GM18499 (cell line): ENCODE measurements around the gene TMEM200A.
"Not testable (repeated sequence)": the region's sequence is repeated elsewhere in the genome, so short reads cannot be mapped to it uniquely, and the experiment has no call there.

Source experiments
- ATAC-seq: cut with Tn5 transposase; IDR thresholded peaks from one replicate; pipeline ENCODE4 v1.9.1; 2021; ENCODE audit warnings: moderate number of reproducible peaks; ENCODE audit not compliant: insufficient read depth, unreplicated experiment

TMEM200A gene

DNA sequence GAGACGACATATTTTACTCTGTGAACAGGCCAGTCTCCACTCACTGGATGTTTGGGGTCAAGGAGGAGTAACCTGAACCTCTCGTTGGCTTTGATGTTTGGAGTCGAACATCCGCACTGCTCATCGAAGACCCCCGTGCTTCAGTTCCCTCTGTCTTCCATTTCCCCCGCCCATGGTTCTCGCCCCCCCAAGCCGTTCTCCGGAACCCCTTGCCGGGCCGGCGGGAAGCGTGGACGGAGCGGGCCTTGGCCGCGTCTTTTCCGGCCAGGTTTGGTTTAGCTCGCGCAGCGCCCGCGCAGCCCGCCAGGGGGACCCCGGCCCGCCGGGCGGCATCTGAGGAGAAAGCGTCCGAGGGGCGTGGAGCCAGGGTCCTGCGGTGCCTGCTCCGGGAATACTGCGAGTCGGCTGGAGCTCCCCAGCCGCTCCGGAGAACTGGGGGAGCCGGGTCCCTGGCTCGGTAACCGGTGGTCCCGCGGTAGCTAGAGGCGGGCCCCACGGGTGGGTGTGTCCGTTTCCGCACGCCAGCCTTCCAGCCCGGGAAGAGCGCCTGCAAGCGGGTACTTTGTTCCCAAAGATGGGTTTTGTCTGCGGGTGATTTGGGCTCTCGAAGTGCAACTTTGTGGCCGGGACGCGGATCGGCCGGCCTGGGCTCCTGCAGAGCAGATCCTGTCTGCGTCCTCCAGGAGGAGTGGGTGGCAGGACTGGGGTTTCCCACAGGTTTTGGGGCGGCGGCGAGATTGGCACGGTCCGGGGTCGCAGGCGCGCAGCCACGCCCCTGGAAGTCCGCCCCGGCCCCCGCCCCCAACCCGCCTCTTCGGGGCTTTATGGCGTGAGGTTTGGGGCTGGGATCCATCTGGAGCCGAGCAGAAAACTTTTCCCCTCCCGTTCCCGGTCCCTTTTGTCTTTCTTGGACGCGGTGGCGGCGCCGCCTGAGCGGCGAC is at the start of gene TMEM200A:
Gene TMEM200A, plus strand, starts transcription at position 852 of the 941 bp plus-strand sequence. CDS start 74,406 bp downstream, outside the sequence.
- no peak for ATAC-seq

DNA sequence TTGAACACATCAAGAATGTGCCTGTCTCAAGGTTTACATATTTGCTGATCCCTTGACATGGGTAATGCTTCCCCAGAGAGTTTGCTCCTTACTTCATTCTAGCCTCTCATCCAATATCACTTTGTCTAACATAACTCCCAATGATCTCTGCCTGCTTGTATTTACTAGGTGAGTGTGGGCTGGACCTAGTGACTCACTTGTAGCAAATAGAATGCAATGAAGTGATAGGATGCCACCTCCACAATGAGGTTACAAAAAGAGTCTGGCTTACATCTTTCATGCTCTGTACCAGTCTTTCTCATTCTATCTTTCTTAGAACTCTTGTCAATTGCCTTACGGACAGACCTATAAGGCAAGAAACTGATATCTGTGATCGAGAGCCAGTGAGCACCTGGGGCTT is 44.9 kb upstream of the TMEM200A start:
- ATAC-seq: no peak

DNA sequence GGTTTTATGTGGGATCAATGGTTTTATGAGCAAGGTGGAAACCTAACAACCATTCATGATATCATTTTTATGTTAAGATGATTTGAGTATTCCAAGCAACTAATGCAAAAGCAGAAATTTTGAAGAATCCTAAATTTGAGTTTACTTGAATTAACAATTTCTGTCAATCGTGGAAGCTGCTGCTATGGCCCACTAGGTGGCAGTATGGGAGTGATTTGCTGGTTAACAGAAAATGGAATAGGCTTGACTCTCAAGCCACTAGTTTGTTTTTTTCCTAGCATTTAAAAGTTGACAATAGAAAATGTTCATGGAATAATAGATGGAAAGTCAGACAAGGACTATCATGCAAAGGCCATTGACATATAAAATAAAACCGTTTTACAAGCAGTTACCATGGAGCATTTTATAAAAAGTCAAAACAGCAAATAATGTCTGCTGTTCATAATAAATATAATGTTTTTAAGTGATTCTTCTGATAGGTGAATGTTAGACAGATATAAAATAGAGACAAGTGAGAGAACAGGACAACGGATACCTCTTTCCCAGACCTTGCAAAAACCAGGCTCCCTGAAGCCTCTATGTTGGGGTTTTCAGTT is 43.0 kb upstream of the TMEM200A start:
- no peak for ATAC-seq

DNA sequence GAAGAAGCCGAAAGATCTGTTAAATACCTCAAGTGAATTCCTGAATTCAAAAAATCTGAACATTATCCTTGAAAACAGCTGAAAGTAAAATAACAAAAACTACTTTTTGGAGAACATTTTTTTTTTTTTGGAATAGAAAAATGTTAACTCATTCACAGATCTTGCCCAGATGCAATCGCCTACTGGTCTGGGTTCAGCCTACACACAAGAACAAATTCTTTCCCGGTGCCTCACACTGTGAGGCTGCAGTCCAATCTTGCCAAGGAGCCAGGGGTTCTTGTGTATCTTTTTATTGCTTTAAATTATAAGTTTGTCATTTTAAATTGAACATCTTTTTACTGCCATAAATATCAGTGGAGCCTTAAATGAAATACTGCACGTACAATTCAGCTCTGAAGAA is 41.2 kb upstream of the TMEM200A start:
- no peak for ATAC-seq

DNA sequence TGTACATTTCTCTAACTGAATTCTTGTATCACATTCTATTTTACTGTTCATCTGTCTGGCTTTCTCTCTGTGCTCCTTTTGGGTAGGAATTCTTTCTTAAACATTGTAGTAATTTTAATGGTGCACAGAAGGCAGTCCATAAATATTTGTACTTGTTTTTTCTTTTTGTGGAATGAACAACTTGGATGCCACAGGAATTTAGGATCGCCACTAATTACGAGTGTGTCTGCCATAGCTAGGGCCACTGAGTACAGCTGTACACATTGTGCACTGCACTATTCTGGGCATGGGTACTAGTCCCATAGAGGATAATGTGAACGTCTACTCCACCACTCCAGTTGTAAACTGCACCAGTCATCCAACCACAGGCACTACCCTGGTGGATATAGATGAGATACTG is 39.3 kb upstream of the TMEM200A start:
- no peak for ATAC-seq

DNA sequence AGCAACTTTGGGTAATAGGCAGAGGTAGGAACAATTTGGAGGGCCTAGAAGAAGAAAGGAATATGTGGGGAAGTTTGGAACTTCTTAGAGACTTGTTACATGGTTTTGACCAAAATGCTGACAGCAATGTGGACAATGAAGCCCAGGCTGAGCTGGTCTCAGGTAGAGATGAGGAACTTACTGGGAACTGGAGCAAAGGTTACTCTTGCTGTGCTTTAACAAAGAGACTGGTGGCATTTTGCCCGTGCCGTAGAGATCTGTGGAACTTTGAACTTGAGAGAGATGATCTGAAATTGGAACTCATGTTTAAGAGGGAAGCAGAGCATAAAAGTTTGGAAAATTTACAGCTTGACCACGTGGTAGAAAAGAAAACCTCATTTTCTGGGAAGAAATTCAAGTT is 28.3 kb upstream of the TMEM200A start:
- no peak for ATAC-seq

DNA sequence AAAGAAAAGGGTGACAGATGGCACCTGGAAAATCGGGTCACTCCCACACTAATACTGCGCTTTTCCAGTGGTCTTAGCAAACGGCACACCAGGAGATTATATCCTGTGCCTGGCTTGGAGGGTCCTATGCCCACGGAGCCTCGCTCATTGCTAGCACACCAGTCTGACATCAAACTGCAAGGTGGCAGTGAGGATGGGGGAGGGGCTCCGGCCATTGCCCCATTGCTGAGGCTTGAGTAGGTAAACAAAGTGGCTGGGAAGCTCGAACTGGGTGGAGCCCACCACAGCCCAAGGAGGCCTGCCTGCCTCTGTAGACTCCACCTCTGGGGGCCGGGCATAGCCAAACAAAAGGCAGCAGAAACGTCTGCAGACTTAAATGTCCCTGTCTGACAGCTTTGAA is 19.5 kb upstream of the TMEM200A start:
- not testable (repeated sequence) for ATAC-seq

DNA sequence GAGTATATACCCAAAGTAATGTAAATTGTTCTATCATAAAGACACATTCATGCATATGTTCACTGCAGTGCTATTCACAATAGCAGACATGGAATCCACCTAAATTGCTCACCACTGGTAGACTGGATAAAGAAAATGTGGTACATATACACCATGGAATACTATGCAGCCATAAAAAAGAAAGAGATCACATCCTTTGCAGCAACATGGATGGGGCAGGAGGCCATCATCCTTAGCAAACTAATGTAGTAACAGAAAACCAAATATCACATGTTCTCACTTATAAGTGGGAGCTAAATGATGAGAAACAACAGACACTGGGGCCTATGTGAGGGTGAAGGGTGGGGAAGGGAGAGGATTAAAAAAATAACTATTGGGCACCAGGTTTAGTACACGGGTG is 11.5 kb upstream of the TMEM200A start:
- no peak for ATAC-seq

DNA sequence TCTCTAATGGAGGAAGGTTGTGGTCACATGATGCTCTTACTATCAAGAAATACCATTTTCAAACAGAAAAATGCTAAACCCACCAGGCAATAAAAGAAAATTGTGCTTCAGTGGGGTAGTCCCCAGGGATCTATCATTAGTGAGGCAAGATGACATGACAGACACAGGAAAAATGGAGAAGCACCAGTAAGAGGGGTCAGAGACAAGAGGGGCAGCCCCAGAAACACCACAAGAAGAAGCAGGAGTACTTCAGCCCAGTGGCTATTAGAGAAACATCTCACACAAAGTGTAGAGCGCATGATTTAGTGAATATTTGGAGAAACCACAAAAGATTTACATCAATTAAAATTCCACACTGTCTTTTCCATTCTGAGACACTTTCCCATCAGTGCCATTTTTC is 10.2 kb upstream of the TMEM200A start:
- ATAC-seq: no peak

DNA sequence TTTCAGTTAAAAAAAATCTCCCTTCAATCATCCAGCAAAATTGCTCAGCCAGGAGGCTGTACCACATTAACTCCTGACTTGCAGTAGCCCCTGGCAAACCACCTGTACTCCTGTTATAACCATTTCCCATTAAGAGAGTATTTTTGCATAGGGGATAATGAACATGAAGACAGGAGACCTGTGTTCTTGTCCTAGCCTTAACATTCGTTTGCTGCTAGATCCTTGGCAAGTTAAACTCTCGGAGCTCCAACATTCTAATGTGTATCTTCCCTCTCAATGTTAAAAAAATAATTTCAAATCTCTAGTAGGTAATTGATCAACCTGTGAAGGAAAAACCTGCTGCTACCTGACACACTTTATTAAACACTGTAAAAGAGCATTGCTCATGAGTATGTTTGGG is 8.4 kb upstream of the TMEM200A start:
- ATAC-seq: no peak

DNA sequence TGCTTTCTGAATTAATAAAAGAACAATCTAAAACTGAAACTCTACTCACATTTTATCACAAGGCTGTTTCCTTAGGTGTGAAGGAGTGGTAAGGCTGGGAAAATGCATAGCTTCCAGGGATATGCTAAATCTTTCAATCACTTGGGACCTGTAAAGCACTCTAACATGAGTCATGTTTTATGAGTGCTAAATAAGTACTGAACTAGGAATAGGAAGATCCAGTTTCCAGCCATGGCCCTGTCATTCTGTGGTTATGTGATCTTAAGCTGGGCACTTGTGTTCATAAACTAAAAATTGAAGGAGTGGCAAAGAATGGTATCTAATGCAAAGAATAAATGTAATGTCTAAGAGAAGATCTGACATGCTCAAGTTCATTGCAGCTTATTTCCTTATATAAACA is 6.1 kb upstream of the TMEM200A start:
- no peak for ATAC-seq

DNA sequence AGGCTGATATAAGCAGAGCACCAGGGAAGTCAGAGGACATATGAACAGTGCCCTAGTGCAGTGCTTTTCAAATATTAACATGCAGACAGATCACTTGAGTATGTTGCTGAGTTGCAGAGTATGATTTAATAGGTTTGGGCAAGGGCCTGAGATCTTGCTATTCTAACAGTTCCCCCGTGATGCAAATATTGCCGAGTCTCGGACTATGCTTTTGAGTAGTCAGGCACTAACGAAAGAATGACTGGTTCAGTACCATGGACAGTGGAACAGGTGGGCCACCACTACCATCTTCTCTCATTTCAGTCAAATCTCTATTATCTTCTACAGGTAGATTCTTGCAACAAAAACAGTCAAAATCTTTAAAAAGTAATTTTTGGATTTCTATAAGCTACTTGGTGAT is 3.7 kb upstream of the TMEM200A start:
- ATAC-seq: no peak

DNA sequence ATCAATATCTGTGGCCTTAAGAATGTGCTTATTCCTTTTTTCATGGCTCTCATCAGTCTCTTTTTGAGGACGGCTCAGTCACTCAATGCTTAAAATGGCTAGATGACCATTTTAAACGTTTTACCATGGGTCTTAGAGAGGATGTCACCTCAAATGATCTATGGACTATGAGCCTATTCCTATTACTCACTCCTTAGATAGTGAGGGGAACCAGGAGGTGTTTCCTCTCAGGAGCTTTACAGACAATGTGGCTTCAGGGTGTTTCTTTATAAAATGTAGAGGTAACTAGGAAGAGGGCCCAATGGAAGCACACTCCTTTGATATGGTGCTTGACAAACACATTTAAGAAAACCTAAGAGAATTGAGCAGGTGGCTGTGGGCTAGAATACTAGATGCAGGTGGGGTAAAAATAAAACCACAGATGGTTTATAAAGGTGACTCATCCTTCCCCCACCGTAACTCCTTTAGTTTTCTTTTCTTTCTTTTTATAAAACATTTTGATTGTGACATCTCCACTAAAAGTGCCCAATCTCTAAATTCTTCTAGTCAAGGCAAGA is 1.5 kb upstream of the TMEM200A start:
- ATAC-seq: no peak

DNA sequence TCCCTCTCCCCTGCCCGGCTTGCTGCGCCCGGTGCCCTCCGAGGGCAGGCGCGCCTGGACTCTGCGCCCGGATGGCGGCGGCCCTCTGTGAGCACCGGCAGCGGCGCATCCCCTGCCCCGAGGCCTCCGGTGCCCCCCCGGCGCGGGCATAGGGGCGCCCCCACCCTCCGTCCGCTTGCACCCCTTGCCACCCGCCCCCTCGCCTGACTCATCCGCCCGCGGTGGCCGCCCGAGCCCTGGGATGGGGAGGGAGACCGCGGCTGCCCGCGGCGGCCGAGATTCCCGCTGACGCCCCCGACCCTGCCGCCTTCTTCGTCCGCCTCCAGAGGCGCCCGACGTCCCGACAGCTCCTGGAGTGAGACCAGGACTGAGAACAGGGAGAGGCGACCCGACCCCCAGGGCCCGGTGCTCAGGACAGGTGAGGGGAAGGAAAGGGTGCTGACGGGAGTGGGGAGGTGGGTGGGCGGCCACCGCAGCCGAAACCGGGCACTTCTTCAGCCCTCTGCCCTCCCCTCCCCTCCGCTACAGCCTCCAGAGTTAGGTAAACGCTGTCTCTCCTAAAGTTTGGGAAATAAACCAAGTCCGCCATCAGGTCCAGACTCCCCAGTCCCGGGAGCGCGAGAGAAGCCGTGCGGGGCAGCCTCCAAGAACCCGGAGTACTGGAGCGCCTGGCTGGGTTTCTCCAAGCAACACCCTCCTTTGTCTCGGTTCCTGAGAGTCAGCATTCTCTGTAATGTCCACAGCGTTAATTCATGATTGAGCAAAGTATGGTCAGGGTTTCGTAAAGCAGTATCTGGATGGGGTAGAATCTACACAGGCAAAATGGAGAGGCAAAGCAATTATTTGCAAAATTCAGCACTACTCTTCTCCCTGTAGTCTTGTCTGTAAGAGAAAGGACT is 539 bp downstream of the TMEM200A start:
- no peak for ATAC-seq

DNA sequence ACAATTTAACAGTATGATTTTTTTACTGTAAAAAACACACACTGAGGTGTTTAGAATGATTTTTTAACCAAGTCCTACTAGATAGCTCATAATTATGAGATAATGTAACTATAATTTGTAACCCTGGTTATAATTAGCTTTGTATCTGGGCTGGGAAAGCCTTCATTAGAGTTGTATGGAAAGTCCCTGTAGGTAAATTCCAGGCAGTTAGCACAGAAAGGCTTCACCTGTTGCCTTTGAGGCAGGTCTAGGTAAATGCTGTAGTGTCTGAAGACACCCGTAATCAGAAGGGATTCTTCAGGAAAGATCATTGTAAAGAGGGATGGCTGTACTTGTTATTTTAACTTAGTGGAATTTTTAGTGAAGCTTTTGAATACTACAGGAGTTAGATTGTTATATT is 1.9 kb downstream of the TMEM200A start:
- ATAC-seq: no peak

DNA sequence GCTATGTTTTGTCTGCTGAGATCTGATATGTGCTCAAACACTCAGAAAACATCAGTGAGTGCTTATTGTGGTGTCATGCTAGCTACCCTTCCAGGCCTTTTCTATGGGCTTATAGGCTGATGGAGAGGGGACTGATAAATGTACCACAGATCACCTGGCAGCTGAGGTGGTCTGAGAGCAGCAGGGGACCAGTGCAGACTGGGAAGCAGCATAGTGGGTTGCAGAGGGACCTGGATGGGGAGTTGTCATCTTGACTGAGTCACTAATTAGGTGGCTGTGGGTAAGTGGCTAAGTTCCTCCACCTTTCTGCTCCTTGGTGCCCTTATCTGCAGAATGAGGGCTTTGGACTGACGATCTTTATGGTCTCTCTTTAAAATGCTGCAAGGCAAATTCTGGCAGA is 2.8 kb downstream of the TMEM200A start:
- ATAC-seq: no peak

DNA sequence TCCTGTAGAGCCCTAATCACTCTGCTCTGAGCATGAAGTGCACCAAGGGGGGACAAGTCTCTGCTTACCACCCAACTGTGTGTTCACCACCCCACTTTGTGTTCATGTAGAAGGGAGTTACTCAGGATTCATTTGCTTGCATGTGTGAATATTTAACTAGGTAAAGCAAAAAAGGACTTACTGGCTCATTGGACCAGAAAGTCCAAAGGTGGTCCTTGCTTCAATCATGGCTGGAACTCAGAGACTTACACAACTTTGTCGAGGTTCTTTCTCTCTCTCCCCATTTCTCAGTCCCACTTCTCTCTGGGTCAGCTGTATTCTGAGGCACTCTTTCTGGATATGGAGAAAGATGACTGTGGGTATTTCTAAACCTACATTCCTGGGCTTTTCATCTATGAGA is 4.0 kb downstream of the TMEM200A start:
- no peak for ATAC-seq

DNA sequence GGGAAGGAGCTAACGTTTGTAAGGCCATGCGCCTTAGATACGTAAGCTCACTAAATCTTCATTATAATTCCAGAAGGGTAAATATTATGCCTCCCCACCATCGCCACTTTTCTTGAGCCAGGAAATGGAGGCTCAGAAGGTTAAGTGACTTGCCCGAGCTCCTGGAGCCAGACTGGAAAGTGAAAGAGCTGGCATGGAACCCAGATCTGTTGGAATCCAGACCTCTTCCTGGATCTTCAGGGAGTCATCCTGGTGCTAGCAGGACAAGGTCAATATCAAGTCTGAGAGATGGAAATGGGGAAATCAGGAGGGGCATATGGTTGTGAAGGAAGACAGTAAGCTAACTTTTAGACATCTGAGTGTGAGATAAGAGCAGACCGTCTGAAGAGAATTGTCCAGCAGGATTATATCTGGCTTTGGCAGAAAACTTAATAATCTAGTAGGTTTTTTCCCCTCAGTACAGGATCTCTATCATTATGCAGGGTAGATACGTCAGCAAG is 6.2 kb downstream of the TMEM200A start:
- no peak for ATAC-seq

DNA sequence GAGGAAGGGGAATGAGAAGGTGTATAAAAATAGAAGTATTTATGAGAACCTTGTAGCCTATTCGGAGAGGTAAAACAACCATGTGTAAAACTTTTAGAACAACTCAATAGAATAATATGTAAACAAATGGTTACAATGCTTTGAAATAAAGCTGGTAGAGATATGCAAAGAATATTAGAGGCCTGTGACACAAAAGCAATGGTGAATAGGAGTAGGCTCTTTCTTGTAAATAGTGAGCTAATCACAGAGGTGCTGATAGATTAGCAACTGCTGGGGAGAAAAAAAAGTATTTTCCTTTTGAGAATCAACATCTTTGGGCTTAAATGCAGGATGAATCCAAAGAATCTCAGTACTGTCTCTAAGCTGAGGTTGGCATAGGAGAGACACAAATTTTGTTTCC is 7.0 kb downstream of the TMEM200A start:
- ATAC-seq: no peak

DNA sequence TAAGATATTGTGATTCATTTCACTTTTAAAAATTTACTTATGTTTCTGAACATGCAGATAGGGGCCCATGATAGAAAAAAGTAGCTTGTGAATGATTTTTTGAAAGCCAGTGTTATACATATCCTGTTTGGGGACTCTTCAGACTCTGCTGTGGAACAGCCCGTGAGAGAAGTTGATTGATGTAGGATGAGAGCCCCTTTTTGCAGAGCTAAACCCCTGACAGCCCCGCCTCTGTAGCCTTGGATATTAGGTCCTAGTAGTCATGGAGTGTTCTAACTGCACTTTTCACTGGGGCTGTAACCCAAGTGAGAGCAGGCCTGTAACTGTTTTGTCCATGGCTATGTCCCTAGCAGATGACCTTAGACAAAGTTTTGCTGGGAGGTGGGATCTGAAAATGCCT is 8.2 kb downstream of the TMEM200A start:
- ATAC-seq: no peak
